ENCODE results near the gene FAM114A2.

Gene FAM114A2

GRCh38 chr5:154044099-154044498 is 5.4 kb upstream of the FAM114A2 start:
- Histone ChIP-seq H3K4me3 (IDR thresholded peaks at IDR 0.05; ENCODE audit: insufficient read depth, low read depth, low read length) (no peak overlapping the region), H3K36me3 (ENCODE audit: insufficient read depth) (no peaks in the 10 kb centered on the region), H3K4me1 (ENCODE audit: low read depth, poor library complexity, severe bottlenecking) (peaks cover 12% of the 10 kb centered on the region), H4K20me1 (ENCODE audit: insufficient read depth) (no peaks in the 10 kb centered on the region), H3K27me3 (ENCODE audit: insufficient read depth, low read depth) (no peaks in the 10 kb centered on the region), H3K27ac (no peak overlapping the region), H3K9ac (no peak overlapping the region), H3K79me2 (ENCODE audit: insufficient read depth, low read depth) (peaks cover 9% of the 10 kb centered on the region; the same call in 1 of the 2 replicates), H3K4me2 (no peak overlapping the region), H2AFZ (ENCODE audit: low read depth) (no peak overlapping the region)
- no peak for TF ChIP-seq CTCF (conservative IDR thresholded peaks at IDR 0.05; ENCODE audit: low read depth, low read length)

DNA sequence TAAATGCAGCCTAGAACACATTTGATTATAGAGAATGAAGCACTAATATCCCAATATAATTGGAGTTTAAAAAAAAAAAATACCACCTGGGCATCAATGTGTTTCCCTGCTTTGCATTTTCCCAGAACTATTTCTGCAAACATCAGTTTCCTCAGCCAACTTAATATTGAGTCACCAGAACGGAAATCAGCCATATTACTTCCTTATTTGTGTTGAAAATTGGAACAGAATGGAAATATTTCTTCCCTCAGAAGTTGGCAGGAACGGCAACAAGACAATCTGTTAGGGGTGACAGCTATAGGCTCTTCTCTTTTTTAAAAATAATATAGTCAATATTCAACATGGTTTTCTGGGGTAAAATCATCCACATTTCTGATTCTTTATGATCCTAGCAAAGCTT is 4.1 kb upstream of the FAM114A2 start:
- Histone ChIP-seq H2AFZ (ENCODE audit: low read depth) (no peak overlapping the region), H3K4me1 (ENCODE audit: low read depth, poor library complexity, severe bottlenecking) (peaks cover 12% of the 10 kb centered on the region), H3K79me2 (ENCODE audit: insufficient read depth, low read depth) (peaks cover 9% of the 10 kb centered on the region; the same call in 1 of the 2 replicates), H3K4me2 (no peak overlapping the region), H3K9ac (no peak overlapping the region), H3K4me3 (IDR thresholded peaks at IDR 0.05; ENCODE audit: insufficient read depth, low read depth, low read length) (no peak overlapping the region), H3K36me3 (ENCODE audit: insufficient read depth) (no peaks in the 10 kb centered on the region), H3K27ac (no peak overlapping the region), H4K20me1 (ENCODE audit: insufficient read depth) (no peaks in the 10 kb centered on the region), H3K27me3 (ENCODE audit: insufficient read depth, low read depth) (no peaks in the 10 kb centered on the region)
- no peak for TF ChIP-seq CTCF (conservative IDR thresholded peaks at IDR 0.05; ENCODE audit: low read depth, low read length)

DNA sequence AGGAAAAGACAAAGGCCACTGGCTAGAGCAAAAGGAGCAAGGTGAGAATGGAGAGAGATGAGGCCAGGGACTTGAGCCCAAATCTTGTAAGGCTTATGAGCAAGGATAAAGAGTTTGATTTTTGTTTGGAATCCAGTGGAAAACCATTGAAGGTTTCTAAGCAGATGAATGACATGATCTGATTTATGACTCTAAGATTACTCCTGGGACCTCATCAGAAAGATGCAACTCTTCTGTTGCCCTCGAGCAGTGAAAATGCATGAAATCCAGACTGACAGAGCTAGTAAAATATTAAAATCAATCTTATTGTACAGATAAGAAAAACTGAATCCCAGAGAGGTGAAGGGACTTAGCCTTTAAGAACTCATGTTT is 734 bp upstream of the FAM114A2 start:
- Histone ChIP-seq H3K9ac (peak overlapping the region; percentile 56; the same call in 1 of the 2 replicates), H3K36me3 (ENCODE audit: insufficient read depth) (no peaks in the 10 kb centered on the region), H3K4me1 (ENCODE audit: low read depth, poor library complexity, severe bottlenecking) (peaks cover 12% of the 10 kb centered on the region), H3K27ac (no peak overlapping the region; the same call in 1 of the 2 replicates), H3K27me3 (ENCODE audit: insufficient read depth, low read depth) (no peaks in the 10 kb centered on the region), H3K4me2 (peak overlapping the region; percentile 72), H4K20me1 (ENCODE audit: insufficient read depth) (no peaks in the 10 kb centered on the region), H2AFZ (ENCODE audit: low read depth) (peak overlapping the region; percentile 74; the same call in 1 of the 2 replicates), H3K4me3 (IDR thresholded peaks at IDR 0.05; ENCODE audit: insufficient read depth, low read depth, low read length) (no peak overlapping the region), H3K79me2 (ENCODE audit: insufficient read depth, low read depth) (peaks cover 9% of the 10 kb centered on the region; the same call in 1 of the 2 replicates)
- no peak for TF ChIP-seq CTCF (conservative IDR thresholded peaks at IDR 0.05; ENCODE audit: low read depth, low read length)

DNA sequence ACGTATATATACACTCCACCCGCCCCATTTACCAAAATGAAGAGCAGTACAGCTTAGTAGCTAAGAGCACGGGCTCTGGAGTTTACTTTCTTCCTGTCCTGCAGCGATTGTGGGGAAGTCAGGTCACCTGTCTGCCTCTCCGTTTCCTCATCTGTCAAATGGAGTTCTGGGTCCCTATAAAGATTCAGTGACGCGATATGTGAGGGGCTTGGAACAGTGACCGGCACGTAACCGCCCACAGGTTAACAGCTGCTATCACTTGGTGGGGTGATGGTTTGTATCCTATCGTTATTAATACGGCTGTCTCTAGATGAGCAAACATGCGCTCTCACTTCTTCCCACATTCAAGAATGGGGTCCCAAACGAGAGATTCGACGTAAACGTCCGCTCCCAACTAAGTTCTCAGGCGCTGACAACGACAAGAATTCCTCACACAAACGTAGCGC is 426 bp downstream of the FAM114A2 start:
- H3K4me3 ChIP-seq (IDR thresholded peaks at IDR 0.05; ENCODE audit: insufficient read depth, low read depth, low read length), result no peak overlapping the region
- no peak for TF ChIP-seq CTCF (conservative IDR thresholded peaks at IDR 0.05; ENCODE audit: low read depth, low read length)
- H2AFZ ChIP-seq (ENCODE audit: low read depth), result peak overlapping the region; percentile 74
- H3K4me1 ChIP-seq (ENCODE audit: low read depth, poor library complexity, severe bottlenecking), result peaks cover 12% of the 10 kb centered on the region
- peaks cover 9% of the 10 kb centered on the region; the same call in 1 of the 2 replicates for H3K79me2 ChIP-seq (ENCODE audit: insufficient read depth, low read depth)
- H3K27ac ChIP-seq, result peak overlapping the region; percentile 62
- no peaks in the 10 kb centered on the region for H3K27me3 ChIP-seq (ENCODE audit: insufficient read depth, low read depth)
- no peaks in the 10 kb centered on the region for H4K20me1 ChIP-seq (ENCODE audit: insufficient read depth)
- H3K36me3 ChIP-seq (ENCODE audit: insufficient read depth), result no peaks in the 10 kb centered on the region
- peak overlapping the region; percentile 76 for H3K4me2 ChIP-seq
- peak overlapping the region; percentile 56; the same call in 1 of the 2 replicates for H3K9ac ChIP-seq
